ENCODE data around the gene DEGS1.

DNA sequence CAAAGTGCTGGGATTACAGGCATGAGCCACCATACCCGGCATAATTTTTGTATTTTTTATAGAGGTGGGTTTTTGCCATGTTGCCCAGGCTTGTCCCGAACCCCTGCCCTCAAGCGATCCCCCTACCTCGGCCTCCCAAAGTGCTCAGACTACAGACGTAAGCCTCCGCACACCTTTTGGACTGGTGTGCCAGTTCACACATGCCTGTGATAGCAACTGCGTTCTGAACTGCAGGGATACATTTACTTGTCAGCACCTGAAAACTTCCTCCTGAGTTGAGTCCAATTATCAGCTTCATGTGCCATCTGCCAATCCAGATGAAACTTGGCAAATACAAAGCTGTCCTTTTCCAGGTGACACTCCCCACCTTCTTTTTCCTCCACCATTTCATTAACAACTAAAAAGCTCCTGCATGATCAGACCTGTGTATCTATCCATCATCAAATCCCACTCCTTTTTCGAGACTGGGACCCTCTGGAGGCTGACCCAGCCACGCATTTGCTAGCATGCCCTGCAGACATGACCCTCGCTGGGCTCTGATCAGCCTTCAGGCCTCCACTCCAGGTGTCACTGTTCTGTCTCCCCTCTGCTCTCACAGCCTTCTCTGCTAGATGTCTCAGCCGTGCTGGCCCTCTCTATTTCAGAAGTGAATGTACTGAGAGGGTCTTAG lies 2.1 kb upstream of the DEGS1 start:
- TF ChIP-seq, protein P1, sequence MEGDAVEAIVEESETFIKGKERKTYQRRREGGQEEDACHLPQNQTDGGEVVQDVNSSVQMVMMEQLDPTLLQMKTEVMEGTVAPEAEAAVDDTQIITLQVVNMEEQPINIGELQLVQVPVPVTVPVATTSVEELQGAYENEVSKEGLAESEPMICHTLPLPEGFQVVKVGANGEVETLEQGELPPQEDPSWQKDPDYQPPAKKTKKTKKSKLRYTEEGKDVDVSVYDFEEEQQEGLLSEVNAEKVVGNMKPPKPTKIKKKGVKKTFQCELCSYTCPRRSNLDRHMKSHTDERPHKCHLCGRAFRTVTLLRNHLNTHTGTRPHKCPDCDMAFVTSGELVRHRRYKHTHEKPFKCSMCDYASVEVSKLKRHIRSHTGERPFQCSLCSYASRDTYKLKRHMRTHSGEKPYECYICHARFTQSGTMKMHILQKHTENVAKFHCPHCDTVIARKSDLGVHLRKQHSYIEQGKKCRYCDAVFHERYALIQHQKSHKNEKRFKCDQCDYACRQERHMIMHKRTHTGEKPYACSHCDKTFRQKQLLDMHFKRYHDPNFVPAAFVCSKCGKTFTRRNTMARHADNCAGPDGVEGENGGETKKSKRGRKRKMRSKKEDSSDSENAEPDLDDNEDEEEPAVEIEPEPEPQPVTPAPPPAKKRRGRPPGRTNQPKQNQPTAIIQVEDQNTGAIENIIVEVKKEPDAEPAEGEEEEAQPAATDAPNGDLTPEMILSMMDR (IDR thresholded peaks at IDR 0.05 in 8 of 11, conservative IDR thresholded peaks at IDR 0.05 in 3 of 11) = no peak
- TF ChIP-seq POLR2A (IDR thresholded peaks at IDR 0.05) (no peak), POLR2AphosphoS5 (IDR thresholded peaks at IDR 0.05) (no peak)

All from spleen (tissue), 7 donors.